IMR-90 (cell line): ENCODE measurements around the gene ALPP. TPM values are rescaled to one million over a fixed set of nuclear protein-coding genes. Genes with fewer than 3 reads are reported as not detected.

Experiments
- ATAC-seq: fragments of 200-7000 bp; cut with Tn5 transposase; 2 replicates; pipeline ENCODE4 v1.9.1; 2020; ENCODE audit warnings: low read depth, mild to moderate bottlenecking, moderate library complexity
- BruUV-seq: library from RNA; stranded (reverse); fragments of 400-500 nt; replicated peaks from 2 replicates; lab custom pipeline; 2021; lab: Mats Ljungman, UMichigan
- CTCF ChIA-PET: fragments of 300-600 bp; formaldehyde crosslinking; extraction: SDS; loops from one replicate; lab custom pipeline; 2021; ENCODE audit warnings: antibody characterized with exemption; lab: Yijun Ruan, JAX
- POLR2A ChIA-PET: fragments of 300-600 bp; sonication (Branson Sonifier 250); formaldehyde crosslinking; loops from one replicate; lab custom pipeline; 2022; ENCODE audit warnings: antibody characterized with exemption; ENCODE audit not compliant: unreplicated experiment; lab: Charles Lee
- DNase-seq: peaks from one replicate; pipeline ENCODE4 v3.0.0; 2013
- H2AFZ ChIP-seq: replicated peaks from 2 replicates; pipeline ENCODE3; 2013; ENCODE audit warnings: low read length, mild to moderate bottlenecking; ENCODE audit not compliant: poor library complexity
- H2AK5ac ChIP-seq: 2 replicates; pipeline ENCODE4 v1.6.1; 2013; ENCODE audit warnings: low read depth, low read length, inconsistent platforms
- H2AK9ac ChIP-seq: replicated peaks from 2 replicates; pipeline ENCODE3; 2013; ENCODE audit warnings: mild to moderate bottlenecking, low read depth, low read length, moderate library complexity; ENCODE audit not compliant: poor library complexity
- H2BK120ac ChIP-seq: 2 replicates; pipeline ENCODE4 v1.6.1; 2013; ENCODE audit warnings: low read depth, low read length, inconsistent platforms
- H2BK15ac ChIP-seq: 3 replicates; pipeline ENCODE4 v1.6.1; 2013; ENCODE audit warnings: low read depth, low read length, inconsistent platforms
- H2BK20ac ChIP-seq: 2 replicates; pipeline ENCODE4 v1.6.1; 2013; ENCODE audit warnings: low read depth, mild to moderate bottlenecking, inconsistent platforms, low read length, moderate library complexity
- H2BK5ac ChIP-seq: 2 replicates; pipeline ENCODE4 v1.6.1; 2013; ENCODE audit warnings: mild to moderate bottlenecking, low read depth, low read length, inconsistent platforms; ENCODE audit not compliant: poor library complexity, severe bottlenecking
- H3K14ac ChIP-seq: replicated peaks from 2 replicates; pipeline ENCODE4 v1.6.1; 2013; ENCODE audit warnings: low read depth, low read length, inconsistent platforms
- H3K18ac ChIP-seq: 2 replicates; pipeline ENCODE4 v1.6.1; 2013; ENCODE audit warnings: low read depth, low read length, control low read depth
- H3K23ac ChIP-seq: 2 replicates; pipeline ENCODE4 v1.6.1; 2013; ENCODE audit warnings: low read depth, low read length, inconsistent platforms
- H3K27ac ChIP-seq: 2 replicates; pipeline ENCODE4 v1.5.1; 2013; ENCODE audit warnings: mild to moderate bottlenecking, control low read depth, low read length; ENCODE audit not compliant: insufficient read depth
- H3K27me3 ChIP-seq: 2 replicates; pipeline ENCODE4 v1.6.1; 2013; ENCODE audit warnings: low read length; ENCODE audit not compliant: control insufficient read depth, insufficient read depth
- H3K36me3 ChIP-seq: 2 replicates; pipeline ENCODE4 v1.6.1; 2013; ENCODE audit warnings: low read length, mixed read lengths; ENCODE audit not compliant: control insufficient read depth, insufficient read depth
- H3K4ac ChIP-seq: 2 replicates; pipeline ENCODE4 v1.6.1; 2013; ENCODE audit warnings: low read depth, low read length, inconsistent platforms
- H3K4me1 ChIP-seq: 2 replicates; pipeline ENCODE4 v1.6.1; 2013; ENCODE audit warnings: low read length, mixed read lengths; ENCODE audit not compliant: control insufficient read depth, insufficient read depth
- H3K4me2 ChIP-seq: 2 replicates; pipeline ENCODE4 v1.6.1; 2013; ENCODE audit warnings: low read depth, mild to moderate bottlenecking, control low read depth, low read length, moderate library complexity
- H3K4me3 ChIP-seq: 2 replicates; pipeline ENCODE4 v1.5.1; 2013; ENCODE audit warnings: low read depth, mild to moderate bottlenecking, control low read depth, low read length, moderate library complexity; ENCODE audit not compliant: insufficient read depth
- H3K56ac ChIP-seq: 2 replicates; pipeline ENCODE4 v1.6.1; 2013; ENCODE audit warnings: low read length, inconsistent platforms; ENCODE audit not compliant: insufficient read depth; ENCODE audit errors: extremely low read depth
- H3K79me1 ChIP-seq, 2 experiments: 2 replicates each; pipeline ENCODE4 v1.6.1; 2013; ENCODE audit warnings: low read length in 2 of 2, inconsistent platforms in 1 of 2, low read depth in 1 of 2
- H3K9ac ChIP-seq: 2 replicates; pipeline ENCODE4 v1.6.1; 2013; ENCODE audit warnings: low read depth, low read length, control low read depth
- H3K9me1 ChIP-seq: 2 replicates; pipeline ENCODE4 v1.6.1; 2013; ENCODE audit warnings: low read length, inconsistent platforms; ENCODE audit not compliant: insufficient read depth
- H3K9me3 ChIP-seq: 2 replicates; pipeline ENCODE4 v1.6.1; 2013; ENCODE audit warnings: low read length; ENCODE audit not compliant: control insufficient read depth, insufficient read depth
- H4K20me1 ChIP-seq: 2 replicates; pipeline ENCODE4 v1.6.1; 2013; ENCODE audit warnings: low read length, inconsistent platforms; ENCODE audit not compliant: insufficient read depth
- H4K5ac ChIP-seq: 2 replicates; pipeline ENCODE4 v1.6.1; 2013; ENCODE audit warnings: mild to moderate bottlenecking, low read depth, low read length, control low read depth
- H4K8ac ChIP-seq, 2 experiments: 2 replicates each; pipeline ENCODE4 v1.6.1; 2013; ENCODE audit warnings: low read depth in 2 of 2, low read length in 2 of 2, control low read depth in 1 of 2, inconsistent platforms in 1 of 2
- H4K91ac ChIP-seq: 2 replicates; pipeline ENCODE4 v1.6.1; 2013; ENCODE audit warnings: low read depth, low read length, inconsistent platforms; ENCODE audit not compliant: insufficient read depth
- BHLHE40 ChIP-seq: fragments of 150-350 bp; IDR thresholded peaks from 2 replicates; pipeline ENCODE4 v1.6.1; 2016; ENCODE audit warnings: mild to moderate bottlenecking, low read depth, low read length
- CEBPB ChIP-seq: IDR thresholded peaks from 2 replicates; pipeline ENCODE4 v1.6.1; 2012; ENCODE audit warnings: low read depth, low read length, improper control_type of control experiment
- CHD1 ChIP-seq: IDR thresholded peaks from 2 replicates; pipeline ENCODE4 v1.6.1; 2012; ENCODE audit warnings: low read depth, low read length, improper control_type of control experiment
- FOS ChIP-seq: fragments of 150-350 bp; IDR thresholded peaks from 2 replicates; pipeline ENCODE4 v1.6.1; 2016; ENCODE audit warnings: low read depth, low read length
- MAFK ChIP-seq: IDR thresholded peaks from 2 replicates; pipeline ENCODE4 v1.6.1; 2012; ENCODE audit warnings: low read depth, low read length, improper control_type of control experiment
- MAZ ChIP-seq: IDR thresholded peaks from 2 replicates; pipeline ENCODE4 v1.6.1; 2012; ENCODE audit warnings: low read depth, mild to moderate bottlenecking, low read length, improper control_type of control experiment, moderate library complexity, borderline replicate concordance
- NFE2L2 ChIP-seq: fragments of 150-350 bp; IDR thresholded peaks from 2 replicates; pipeline ENCODE4 v1.6.1; 2016; ENCODE audit warnings: low read depth, mild to moderate bottlenecking, low read length
- POLR2A ChIP-seq: IDR thresholded peaks from 2 replicates; pipeline ENCODE4 v1.6.1; 2012; ENCODE audit warnings: mild to moderate bottlenecking, low read depth, low read length
- RAD21 ChIP-seq: IDR thresholded peaks from 2 replicates; pipeline ENCODE4 v1.6.1; 2012; ENCODE audit warnings: low read length, improper control_type of control experiment
- SMC3 ChIP-seq: fragments of 150-350 bp; IDR thresholded peaks from 2 replicates; pipeline ENCODE4 v1.6.1; 2016; ENCODE audit warnings: low read depth, mild to moderate bottlenecking, antibody characterized with exemption, low read length, moderate library complexity
- WGBS, 2 experiments: methylation state at CpG; one replicate each; pipeline versions ENCODE4 v1.1.5 to v1.1.7; 2013; ENCODE audit warnings: missing lambda C conversion rate in 2 of 2; ENCODE audit not compliant: insufficient read length in 1 of 2; ENCODE audit errors: extremely low coverage in 2 of 2; 5-methylcytosine and 5-hydroxymethylcytosine counted together
- dilution Hi-C: fragments of 300-500 bp; cut with HindIII; formaldehyde crosslinking; loops from one replicate; pipeline ENCODE4 v1.14.3; 2018; ENCODE audit warnings: low sequenced_read_pairs; ENCODE audit not compliant: unreplicated experiment
- in situ Hi-C: fragments of 300-500 bp; cut with MboI; formaldehyde crosslinking; loops from 3 replicates; pipeline ENCODE4 v1.14.3; 2019; ENCODE audit warnings: low sequenced_read_pairs, inconsistent platforms, mixed read lengths
- intact Hi-C: fragments of 100-400 bp; cut with micrococcal nuclease; formaldehyde crosslinking; loops from 2 replicates; pipeline ENCODE4 v1.10.0; 2022
- polyA plus RNA-seq, 3 experiments: library from polyadenylated mRNA; depleted of rRNA; stranded (reverse); fragments of >200 nt; gene quantifications; 2 replicates each; pipeline ENCODE4 v1.2.3, GENCODE V29; 2012; ENCODE audit warnings: low replicate concordance in 1 of 3
- total RNA-seq: library from RNA; depleted of rRNA; stranded (reverse); fragments of >200 nt; gene quantifications from 2 replicates; pipeline ENCODE4 v1.2.3, GENCODE V29; 2012
- TF ChIP-seq, protein P1 (sequence below): fragments of 150-350 bp; IDR thresholded peaks from 2 replicates; pipeline ENCODE4 v1.6.1; 2016; ENCODE audit warnings: low read depth, mild to moderate bottlenecking, low read length, moderate library complexity, borderline replicate concordance

Gene ALPP
- total and polyA plus RNA-seq, 2 of the 4 experiments (the other 2 are of a cell fraction), result not detected

- in situ Hi-C loops, result no loop called here
- Histone ChIP-seq H2AK5ac (no peak overlapping the region), H3K27me3 (peaks cover 46% of the 10 kb centered on the region), H2BK120ac (no peak overlapping the region), H3K27ac (no peak overlapping the region), H2BK15ac (no peak overlapping the region), H4K5ac (no peak overlapping the region), H3K4me2 (no peak overlapping the region), H2AFZ (no peak overlapping the region), H2BK5ac (no peak overlapping the region), H3K56ac (no peak overlapping the region), H3K23ac (no peak overlapping the region), H4K8ac (no peak overlapping the region), H3K9me1 (no peaks in the 10 kb centered on the region), H4K20me1 (no peaks in the 10 kb centered on the region), H2AK9ac (no peak overlapping the region), H3K4me3 (no peak overlapping the region), H3K79me1 (no peaks in the 10 kb centered on the region), H3K36me3 (no peaks in the 10 kb centered on the region), H3K4me1 (no peaks in the 10 kb centered on the region), H3K14ac (no peak overlapping the region), H3K9me3 (no peaks in the 10 kb centered on the region), H2BK20ac (no peak overlapping the region), H3K9ac (no peak overlapping the region), H3K4ac (no peak overlapping the region), H4K91ac (no peak overlapping the region), H3K18ac (no peak overlapping the region)
- TF ChIP-seq CEBPB (no peak), POLR2A (no peak), MAZ (no peak), BHLHE40 (no peak), SMC3 (no peak), FOS (no peak), NFE2L2 (no peak), MAFK (no peak), RAD21 (no peak), CHD1 (no peak)
- TF ChIP-seq, protein P1, sequence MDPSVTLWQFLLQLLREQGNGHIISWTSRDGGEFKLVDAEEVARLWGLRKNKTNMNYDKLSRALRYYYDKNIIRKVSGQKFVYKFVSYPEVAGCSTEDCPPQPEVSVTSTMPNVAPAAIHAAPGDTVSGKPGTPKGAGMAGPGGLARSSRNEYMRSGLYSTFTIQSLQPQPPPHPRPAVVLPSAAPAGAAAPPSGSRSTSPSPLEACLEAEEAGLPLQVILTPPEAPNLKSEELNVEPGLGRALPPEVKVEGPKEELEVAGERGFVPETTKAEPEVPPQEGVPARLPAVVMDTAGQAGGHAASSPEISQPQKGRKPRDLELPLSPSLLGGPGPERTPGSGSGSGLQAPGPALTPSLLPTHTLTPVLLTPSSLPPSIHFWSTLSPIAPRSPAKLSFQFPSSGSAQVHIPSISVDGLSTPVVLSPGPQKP, result no peak
- intact Hi-C loops, result no loop called here
- ChIA-PET CTCF (no interaction called here), POLR2A (no interaction called here)
- BruUV-seq, result no TSS peak
- ATAC-seq, result no peak
- dilution Hi-C loops, result no loop called here
- 16% methylated on average over 39 of the region's 73 CpGs; no CpG with 5 or more reads in 1 of the 2 experiments for WGBS, 2 experiments
- DNase-seq, result no peak
Measured at GRCh38 chr2:232351686-232352510, 26.7 kb upstream of the ALPP start.
